ENCODE data around the gene PTPRG.

DNA sequence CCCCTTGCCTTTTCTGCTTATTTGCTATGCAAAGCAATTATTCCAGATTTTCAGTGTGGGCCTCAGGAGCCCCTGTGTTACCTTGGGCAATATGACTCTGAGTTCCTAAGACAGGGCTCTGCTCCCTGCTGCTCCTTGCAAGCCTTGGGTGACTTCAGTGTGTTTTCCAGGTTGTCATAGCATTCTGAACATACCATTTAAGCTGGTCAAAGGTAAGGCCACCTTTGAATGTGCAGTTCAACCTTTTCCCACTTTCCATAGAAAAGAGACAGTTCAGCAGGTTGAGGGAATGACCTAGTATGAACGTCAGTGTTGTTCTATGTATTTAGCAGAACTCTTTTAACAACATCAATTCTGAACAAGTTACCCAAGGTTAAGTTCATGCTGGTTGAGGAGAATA, 302.2 kb downstream of the PTPRG start:
- TF ChIP-seq, protein P1, sequence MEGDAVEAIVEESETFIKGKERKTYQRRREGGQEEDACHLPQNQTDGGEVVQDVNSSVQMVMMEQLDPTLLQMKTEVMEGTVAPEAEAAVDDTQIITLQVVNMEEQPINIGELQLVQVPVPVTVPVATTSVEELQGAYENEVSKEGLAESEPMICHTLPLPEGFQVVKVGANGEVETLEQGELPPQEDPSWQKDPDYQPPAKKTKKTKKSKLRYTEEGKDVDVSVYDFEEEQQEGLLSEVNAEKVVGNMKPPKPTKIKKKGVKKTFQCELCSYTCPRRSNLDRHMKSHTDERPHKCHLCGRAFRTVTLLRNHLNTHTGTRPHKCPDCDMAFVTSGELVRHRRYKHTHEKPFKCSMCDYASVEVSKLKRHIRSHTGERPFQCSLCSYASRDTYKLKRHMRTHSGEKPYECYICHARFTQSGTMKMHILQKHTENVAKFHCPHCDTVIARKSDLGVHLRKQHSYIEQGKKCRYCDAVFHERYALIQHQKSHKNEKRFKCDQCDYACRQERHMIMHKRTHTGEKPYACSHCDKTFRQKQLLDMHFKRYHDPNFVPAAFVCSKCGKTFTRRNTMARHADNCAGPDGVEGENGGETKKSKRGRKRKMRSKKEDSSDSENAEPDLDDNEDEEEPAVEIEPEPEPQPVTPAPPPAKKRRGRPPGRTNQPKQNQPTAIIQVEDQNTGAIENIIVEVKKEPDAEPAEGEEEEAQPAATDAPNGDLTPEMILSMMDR (IDR thresholded peaks at IDR 0.05 in 2 of 3, conservative IDR thresholded peaks at IDR 0.05 in 1 of 3; ENCODE audit: borderline replicate concordance in 1 of 3, insufficient read depth in 1 of 3, low read depth in 2 of 3, low read length in 2 of 3), result no peak
- TF ChIP-seq EZH2 (IDR thresholded peaks at IDR 0.05) (no peak), SIN3A (IDR thresholded peaks at IDR 0.05; ENCODE audit: low read depth) (no peak), SRF (IDR thresholded peaks at IDR 0.05; ENCODE audit: low read depth) (no peak), EGR1 (IDR thresholded peaks at IDR 0.05; ENCODE audit: low read depth) (no peak), CBX3 (IDR thresholded peaks at IDR 0.05; ENCODE audit: low read depth) (no peak)
